Activated CD4-positive, alpha-beta T cell treated with anti-CD3 and anti-CD28 coated beads, Interleukin-2, amount 50 U/mL, for 48 hours (primary cell): ENCODE data around the gene UBE2K.
"Not testable (repeated sequence)": the region's sequence is repeated elsewhere in the genome, so short reads cannot be mapped to it uniquely, and the experiment has no call there.

Experiments used
- DNase-seq, 2 experiments: peaks; one replicate each; pipeline ENCODE4 v3.0.0-alpha.2; 2020

Gene UBE2K, protein sequence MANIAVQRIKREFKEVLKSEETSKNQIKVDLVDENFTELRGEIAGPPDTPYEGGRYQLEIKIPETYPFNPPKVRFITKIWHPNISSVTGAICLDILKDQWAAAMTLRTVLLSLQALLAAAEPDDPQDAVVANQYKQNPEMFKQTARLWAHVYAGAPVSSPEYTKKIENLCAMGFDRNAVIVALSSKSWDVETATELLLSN

DNA sequence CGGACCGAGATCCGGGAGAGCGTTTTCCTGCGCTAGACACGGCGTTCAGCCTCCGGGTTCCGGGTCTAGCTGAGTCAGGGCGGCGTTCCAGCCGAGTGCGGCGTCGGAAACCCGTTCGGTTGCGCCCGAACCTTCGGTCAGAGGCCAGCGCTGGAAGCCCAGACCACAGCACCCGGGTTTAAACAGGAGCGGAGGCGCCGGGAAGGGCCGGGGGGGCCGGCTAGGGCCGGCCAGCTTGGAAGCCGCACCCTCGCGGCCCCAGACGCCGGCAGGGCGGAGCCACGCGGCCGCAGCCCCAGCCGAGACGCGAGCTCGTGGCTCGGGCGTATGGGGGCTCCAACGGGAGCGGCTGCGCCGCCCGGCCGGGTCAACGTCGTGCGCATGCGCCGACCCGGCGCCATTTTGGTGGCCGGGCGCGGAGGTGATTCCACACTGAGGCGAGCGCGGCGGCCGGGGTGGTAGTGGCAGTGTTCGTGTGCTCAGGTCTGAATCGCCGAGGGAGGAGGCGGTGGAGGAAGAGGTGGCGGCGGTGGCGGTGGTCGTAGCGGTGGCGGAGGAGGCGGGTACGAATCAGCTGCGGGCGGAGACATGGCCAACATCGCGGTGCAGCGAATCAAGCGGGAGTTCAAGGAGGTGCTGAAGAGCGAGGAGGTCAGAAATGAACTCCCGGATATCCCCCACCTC, at the start of gene UBE2K:
UBE2K (plus strand) TSS at position 397 of the 684 bp plus-strand sequence; CDS start at position 589, 192 bp downstream.
- DNase-seq: peak; percentile 86 to 89

DNA sequence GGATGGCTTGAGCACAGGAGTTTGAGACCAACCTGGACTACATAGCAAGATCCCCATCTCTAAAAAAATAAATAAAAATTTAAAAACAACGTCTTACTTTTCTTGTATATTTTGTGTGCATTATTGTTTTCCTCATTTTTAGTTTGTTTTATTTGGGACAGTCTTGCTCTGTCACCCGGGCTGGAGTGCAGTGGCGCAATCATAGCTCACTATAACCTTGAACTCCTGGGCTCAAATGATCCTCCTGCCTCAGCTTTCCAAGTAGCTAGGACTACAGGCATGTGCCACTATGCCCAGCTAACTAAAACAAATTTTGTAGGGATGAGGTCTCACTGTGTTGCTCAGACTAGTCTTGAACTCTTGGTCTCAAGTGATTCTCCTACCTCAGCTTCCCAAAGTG, 49.7 kb upstream of the UBE2K start:
- DNase-seq: no peak

DNA sequence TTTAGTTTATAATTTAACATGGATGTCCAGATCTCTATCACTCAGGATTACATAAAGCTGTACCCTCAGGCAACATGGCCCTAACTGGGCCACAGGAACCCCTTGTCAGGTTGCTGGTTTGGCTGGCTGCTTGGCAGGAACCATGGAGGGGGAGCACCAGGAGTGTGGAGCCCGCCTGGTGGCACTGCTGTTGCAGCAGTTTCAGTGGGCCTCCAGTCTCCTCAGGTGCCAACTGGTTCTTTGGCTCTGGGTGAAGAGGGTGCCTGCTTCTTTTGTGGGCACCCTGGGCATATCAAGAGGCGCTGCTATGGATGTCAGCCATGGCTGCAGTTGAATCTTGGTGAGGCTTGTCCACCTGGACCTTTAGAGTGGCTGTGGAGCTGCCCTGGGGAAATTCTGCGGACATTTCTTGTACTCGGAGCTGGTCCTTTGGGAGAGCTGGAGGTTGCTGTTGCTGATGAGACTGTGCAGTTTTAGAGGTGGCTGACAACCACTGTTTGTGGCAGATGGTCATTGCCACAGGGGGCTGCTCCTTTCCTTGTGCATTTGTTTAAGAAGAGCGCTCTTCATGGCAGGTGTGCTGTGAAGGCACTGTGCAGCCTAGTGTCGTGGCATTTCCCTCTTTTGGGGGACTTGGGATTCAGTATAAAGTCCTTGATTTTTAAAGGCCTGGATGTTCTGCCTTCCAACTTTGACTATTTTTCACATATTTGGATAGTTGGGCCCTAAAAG, 48.9 kb upstream of the UBE2K start:
- DNase-seq: no peak

DNA sequence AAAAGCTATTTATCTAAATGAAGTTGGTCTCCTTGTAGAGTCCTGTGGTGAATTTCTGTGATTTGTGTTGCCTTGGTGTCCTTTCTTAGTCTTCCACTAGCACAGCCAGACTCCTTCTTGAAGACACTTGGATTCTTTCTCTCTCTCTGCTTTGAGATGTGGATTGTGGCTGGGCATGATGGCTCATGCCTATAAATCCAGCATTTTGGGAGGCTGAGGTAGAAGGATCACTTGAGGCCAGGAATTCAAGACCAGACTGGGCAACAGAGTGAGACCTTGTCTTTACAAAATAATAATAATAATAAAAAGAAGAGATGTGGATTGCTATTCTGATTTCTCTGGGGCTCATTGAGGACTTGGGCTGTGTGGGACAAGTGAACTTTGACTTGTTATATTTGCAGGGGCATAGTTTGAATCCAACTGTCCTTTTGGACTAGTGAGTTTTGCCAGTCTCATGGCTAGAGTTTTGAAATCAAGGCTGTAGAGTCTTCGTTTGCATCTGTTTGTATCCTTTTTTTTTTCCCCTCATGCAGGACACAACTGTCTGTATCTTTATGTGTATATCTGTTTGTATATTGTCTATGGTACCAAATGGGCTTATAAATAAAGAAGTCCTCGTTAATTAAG, 48.2 kb upstream of the UBE2K start:
- DNase-seq: no peak

DNA sequence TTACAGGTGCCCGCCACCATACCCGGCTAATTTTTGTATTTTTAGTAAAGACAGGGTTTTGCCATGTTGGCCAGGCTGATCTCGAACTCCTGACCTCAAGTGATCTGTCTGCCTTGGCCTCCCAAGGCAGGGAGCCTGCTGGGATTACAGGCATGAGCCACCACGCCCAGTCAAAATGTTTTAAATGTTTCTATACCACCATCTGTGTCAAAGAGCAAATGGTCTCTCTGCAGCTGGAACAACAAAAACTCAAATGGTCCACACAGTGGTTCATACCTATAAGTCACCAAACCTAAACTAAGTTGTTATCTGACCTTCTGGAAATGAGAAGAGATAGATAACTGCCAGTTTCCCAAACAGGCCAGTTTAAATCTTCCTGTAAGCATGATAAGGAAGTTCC, 46.4 kb upstream of the UBE2K start:
- DNase-seq: not testable (repeated sequence)

DNA sequence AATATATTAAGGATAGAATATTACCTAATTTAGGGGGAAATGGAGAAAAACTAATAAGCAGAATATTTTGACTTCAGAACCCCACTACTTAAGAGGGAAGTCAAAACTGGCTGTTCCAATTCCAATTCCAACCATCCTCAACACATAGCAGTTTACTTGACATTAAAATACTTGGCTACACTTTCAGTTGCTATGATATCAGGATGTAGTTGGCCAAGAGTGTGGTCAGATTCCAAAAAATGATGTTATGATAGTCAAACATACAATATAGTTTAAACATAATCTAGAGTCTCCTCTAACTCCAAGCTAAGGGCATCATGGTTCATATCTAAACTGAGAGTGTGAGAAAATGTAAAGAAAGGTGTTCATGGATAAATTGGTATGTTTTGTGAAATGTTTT, 42.7 kb upstream of the UBE2K start:
- DNase-seq: no peak

DNA sequence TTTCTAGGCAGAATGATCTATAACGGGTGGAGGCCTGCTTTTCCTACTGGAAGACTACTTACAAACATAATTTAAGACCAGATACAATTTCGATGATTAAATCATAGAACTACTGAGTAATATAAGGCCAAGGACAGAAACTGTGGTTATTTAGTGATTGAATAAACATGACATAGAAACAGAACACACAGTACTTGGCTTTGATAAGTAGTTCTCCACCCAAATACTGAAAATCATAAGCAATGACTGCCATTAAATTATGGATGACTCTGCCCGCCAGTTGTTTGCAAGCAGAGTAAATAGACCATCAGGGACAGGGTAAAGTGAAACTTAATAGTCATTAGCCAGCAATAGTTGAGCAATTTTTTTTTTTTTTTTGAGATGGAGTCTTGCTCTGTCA, 42.1 kb upstream of the UBE2K start:
- no peak for DNase-seq

DNA sequence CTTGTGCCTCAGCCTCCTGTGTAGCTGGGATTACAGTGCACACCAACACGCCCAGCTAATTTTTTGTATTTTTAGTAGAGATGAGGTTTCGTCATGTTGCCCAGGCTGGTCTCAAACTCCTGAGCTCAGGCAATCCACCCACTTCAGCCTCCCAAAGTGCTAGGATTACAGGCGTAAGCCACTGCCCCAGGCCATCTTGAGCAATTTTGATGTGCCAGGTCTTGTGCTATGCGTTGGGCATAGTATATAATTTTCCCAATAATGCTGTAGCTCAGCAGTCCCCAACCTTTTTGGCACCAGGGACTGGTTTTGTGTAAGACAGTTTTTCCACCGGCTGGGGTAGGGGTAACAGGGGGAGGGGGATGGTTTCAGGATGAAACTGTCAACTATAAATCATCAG, 41.3 kb upstream of the UBE2K start:
- not testable (repeated sequence) for DNase-seq

DNA sequence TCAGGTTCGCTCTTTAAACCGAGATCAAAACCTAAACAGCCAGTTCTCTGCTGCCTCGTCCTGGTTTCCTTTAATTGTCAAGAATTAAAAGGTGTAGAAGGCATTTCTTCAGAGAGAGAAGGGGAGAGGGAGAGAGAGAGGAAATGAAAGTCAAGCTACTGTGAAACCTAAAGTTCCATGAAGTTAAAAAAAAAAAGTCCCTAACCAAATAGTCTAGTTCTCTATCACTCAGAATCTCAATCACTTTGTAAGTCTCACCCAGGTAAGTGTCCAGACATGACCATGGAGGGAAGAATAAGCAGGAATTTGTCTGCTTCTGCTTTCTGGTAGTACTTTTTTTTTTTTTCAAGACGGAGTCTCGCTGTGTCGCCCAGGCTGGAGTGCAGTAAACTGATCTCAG, 40.5 kb upstream of the UBE2K start:
- DNase-seq: no peak

DNA sequence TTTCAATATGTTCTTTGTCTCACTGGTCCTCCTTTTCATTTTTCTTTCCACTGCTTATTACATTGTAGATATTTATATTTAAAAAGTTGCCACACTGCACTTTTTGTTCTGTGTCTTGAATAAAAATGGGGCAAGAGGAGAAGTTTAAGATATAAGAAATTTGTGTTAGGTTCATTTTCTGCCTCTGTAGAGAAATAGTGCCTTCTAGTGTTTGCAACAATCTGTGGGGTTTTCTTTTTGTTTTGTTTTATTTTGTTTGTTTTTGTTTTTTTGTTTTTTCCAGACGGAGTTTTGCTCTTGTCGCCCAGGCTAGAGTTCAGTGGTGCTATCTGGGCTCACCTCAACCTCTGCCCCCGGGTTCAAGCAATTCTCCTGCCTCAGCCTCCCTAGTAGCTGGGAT, 39.2 kb upstream of the UBE2K start:
- no peak for DNase-seq

DNA sequence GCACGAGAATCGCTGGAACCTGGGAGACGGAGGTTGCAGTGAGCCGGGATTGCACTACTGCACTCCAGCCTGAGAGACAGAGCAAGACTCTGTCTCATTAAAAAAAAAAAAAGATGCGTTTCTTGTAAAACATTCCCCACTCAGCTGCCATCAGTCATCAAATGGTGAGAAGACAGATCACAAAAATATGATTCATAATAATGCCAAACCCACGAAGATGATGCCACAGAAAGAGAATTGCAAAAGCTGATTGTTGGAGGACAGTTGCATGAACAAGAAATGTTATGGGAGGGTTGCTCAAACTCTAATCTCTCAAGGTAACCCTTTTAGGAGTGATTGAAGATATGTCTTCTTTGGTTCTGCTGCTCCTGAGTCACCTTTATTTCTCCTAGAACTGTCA, 37.9 kb upstream of the UBE2K start:
- no peak for DNase-seq

DNA sequence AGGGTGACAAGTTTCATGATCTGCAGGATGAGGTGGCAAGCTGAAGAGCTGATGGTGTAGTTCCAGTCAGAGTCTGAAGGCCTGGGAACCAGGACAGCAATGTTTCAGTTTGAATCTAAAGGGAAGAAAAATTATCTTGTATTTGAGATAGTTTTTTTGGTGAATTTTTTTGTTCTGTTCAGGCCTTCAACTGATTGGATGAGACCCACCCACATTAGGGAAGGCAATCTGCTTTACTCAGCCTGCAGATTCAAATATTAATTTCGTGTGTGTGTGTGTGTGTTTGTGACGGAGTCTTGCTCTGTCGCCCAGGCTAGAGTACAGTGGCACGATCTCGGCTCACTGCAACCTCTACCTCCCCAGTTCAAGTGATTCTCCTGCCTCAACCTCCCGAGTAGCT, 37.2 kb upstream of the UBE2K start:
- no peak for DNase-seq

DNA sequence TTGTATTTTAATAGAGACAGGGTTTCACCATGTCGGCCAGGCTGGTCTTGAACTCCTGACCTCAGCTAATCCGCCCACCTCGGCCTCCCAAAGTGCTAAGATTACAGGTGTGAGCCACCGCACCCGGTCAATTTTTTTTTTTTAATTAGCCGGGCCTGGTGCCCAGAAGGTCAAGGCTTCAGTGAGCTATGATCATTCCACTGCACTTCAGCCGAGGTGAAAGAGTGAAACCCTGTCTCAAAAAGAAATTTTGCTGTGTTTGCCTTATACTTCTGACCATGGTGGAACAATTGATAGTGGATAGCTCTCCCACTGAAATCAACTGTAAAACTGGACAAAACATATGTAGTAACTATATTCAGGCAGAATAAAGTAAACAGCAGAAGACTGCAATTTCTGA, 35.3 kb upstream of the UBE2K start:
- no peak for DNase-seq

DNA sequence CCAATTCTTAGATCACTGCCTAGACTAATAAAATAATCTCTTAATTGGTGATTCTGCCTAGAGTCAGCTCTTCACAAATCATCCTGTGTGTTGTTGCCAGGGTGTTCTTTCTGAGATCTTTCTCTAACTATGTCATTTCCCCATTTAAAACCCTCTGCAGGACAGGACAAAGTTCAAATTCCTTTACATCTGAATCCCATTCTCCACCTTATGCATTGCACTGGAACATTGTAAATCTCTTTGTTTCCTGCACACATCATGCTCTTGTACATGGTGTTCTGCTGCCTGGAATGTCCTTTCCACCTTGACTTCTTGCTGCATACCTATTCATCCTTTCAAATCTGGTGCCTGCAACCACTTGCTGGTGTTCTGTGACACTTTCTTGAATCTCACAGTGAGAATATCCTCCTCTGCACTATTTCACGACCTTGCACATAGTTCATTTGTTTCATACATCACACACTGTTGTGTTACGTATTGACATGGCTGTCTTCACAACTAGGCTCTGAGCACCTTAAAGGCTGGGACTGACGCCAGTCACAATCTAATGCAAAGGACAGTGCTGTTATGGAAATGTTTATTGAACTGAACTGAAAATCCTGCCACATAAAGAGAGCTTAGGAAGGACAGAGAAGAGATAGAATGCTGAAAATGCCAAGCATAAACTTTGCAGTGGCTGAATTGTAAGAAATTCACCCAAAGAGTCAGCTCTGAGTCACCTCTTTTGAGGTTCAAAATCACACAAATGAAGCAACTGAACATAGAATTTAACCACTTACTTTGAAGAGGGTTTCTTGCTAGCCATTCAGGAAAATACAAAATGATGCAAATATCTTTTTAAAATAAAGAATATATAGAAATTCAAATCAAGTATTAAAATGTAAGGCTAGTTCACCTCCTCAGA, 32.9 kb upstream of the UBE2K start:
- DNase-seq: no peak

DNA sequence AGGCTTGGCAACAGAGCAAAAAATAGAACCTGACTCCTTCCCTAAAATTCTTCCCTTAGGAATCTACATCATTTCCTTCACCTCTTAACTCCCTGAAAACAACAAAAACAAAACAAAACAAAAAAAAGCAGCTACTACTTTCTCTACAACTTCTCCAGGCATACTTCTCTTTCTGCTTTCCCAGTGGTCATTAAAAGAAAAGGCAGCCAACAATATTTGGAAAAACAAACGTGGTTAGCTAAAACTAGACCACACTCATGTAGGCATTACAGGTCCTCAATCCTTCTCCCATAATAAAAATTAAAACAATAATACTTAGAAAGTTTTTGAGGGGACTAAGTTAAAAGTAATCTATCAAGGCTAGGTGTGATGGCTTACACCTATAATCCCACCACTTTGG, 30.2 kb upstream of the UBE2K start:
- no peak for DNase-seq

DNA sequence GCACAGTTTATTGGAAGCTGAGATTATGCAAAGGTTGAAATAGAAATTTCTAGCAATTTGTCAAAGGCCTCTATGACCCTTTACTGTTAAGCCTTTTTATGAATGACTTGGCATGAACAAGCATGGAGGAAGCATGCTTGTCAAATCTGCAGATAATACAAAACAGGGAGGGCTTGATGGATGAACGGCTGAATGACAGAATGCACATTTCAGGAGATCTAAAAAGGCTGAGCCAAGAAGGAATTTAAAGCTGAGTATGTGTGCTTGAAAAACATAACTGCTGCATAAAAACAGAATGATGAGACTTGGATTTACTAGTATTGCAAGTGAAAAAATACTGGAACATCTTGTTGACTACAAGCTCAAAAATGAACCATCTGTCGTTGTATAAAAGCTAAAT, 29.0 kb upstream of the UBE2K start:
- DNase-seq: no peak

DNA sequence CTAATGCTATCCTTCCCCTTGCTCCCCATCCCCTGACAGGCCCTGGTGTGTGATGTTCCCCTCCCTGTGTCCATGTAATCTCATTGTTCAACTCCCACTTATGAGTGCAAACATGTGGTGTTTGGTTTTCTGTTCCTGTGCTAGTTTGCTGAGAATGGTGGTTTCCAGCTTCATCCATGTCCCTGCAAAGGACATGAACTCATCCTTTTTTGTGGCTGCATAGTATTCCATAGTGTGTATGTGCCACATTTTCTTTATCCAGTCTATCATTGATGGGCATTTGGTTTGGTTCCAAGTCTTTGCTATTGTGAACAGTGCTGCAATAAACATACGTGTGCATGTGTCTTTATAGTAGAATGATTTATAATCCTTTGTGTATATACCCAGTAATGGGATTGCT, 27.6 kb upstream of the UBE2K start:
- not testable (repeated sequence) for DNase-seq

DNA sequence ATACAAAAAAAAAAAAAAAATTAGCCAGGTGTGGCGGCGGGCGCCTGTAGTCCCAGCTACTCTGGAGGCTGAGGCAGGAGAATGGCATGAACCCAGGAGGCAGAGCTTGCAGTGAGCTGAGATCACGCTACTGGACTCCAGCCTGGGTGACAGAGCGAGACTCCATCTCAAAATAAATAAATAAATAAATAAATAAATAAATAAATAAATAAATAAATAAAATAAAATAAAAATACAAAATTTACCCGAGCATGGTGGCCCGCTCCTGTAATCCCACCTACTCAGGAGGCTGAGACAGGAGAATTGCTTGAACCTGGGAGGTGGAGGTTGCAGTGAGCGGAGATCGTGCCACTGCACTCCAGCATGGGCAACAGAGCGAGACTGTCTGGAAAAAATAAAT, 22.3 kb upstream of the UBE2K start:
- not testable (repeated sequence) for DNase-seq

DNA sequence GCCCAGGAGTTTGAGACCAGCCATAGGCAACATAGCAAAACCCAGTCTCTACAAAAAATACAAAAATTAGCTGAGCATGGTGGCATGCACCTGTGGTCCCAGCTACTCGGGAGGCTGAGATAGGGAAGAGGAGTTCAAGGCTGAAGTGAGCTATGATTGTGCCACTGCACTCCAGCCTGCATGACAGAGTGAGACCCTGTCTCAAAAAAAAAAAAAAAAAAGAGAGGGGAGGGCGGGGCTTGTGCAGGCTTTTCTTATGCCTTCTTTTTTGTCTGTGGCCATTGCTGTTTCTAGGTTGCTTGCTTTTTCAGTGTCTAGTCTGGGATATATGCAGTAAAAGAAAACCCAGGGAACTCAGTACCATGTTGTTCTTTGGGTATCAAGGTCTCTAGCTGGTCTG, 16.9 kb upstream of the UBE2K start:
- DNase-seq: not testable (repeated sequence)

DNA sequence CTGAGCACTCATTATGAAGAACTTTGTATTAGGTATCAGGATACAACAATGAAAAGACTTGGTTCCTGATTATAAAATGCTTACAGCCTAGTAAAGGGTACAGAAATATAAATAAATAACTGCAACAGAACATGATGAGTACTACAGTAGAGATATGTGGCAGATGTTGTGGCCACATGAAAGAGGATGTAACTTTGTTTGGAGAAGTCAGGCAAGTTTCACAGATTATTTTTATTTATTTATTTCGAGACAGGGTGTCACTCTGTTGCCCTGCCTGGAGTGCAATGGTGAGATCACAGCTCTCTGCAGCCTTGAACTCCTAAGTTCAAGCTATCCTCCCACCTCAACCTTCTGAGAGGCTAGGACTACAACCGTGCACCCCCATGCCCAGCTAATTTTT, 15.8 kb upstream of the UBE2K start:
- DNase-seq: no peak

DNA sequence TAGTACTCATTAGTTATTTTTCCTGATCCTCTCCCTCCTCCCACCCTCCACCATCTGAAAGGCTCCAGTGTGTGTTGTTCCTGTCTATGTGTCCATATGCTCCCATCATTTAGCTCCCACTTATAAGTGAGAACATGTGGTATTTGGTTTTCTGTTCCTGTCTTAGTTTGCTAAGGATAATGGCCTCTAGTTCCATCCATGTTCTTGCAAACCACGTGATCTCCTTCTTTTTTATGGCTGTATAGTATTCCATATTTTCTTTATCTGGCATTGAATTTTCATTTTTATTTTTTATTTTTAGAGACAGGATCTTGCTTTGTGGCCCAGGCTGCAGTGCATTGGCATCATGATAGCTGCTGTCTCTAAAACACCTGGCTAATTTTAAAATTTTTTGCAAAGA, 11.9 kb upstream of the UBE2K start:
- DNase-seq: no peak

DNA sequence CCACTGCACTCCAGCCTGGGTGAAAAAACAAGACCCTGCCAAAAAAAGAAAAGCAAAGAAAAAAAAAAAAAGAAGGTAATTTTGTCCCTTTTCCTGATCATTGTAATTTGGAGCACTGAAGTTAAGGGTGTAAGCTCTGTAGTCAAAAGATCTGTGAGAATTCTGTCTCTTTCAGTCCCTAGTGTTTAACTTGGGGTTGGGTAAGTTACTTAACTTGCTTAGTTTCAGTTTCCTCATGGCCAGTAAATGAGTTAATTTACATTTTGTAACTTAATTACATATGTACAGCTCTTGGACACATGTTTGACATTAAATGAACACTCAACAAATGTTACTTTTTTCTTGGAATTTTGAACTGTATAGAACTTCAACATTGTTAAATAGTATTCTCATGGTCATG, 10.9 kb upstream of the UBE2K start:
- no peak for DNase-seq

DNA sequence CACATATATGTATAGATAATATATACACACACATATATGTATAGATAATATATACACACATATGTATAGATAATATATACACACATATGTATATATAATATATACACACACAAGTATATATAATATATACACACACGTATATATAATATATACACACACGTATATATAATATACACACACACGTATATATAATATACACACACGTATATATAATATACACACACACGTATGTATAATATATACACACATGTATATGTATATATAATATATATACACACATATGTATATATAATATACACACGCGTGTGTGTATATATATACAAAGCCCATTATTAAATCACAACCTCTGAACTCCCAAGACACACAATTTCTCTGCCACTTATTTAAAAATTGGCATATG, 8.0 kb upstream of the UBE2K start:
- no peak for DNase-seq
